Kidney capillary endothelial cell (primary cell): ENCODE data around the gene FCGR3B.
A peak's percentile ranks its signal among the peaks of the same experiment; 100 is the strongest.
"Not testable (repeated sequence)": the region's sequence is repeated elsewhere in the genome, so short reads cannot be mapped to it uniquely, and the experiment has no call there.

Source experiments
- DNase-seq: peaks from one replicate; pipeline ENCODE4 v3.0.0-alpha.2; 2018; ENCODE audit warnings: low spot score

FCGR3B gene

GRCh38 chr1:161631076-161631475 lies at the start of gene FCGR3B:
FCGR3B (minus strand) TSS chr1:161631176; CDS start chr1:161631094, 82 bp downstream.
- DNase-seq: no peak

- DNase-seq: no peak
Measured at GRCh38 chr1:161678500-161678899, 47.5 kb upstream of the FCGR3B start.

- DNase-seq: no peak
Measured at GRCh38 chr1:161676958-161677689, 46.1 kb upstream of the FCGR3B start.

- DNase-seq: no peak
Measured at GRCh38 chr1:161676441-161676840, 45.5 kb upstream of the FCGR3B start.

- not testable (repeated sequence) for DNase-seq
Measured at GRCh38 chr1:161674908-161675307, 43.9 kb upstream of the FCGR3B start.

- not testable (repeated sequence) for DNase-seq
Measured at GRCh38 chr1:161674447-161674846, 43.5 kb upstream of the FCGR3B start.

- not testable (repeated sequence) for DNase-seq
Measured at GRCh38 chr1:161673437-161673836, 42.5 kb upstream of the FCGR3B start.

- DNase-seq: peak; percentile 6
Measured at GRCh38 chr1:161671045-161672020, 40.4 kb upstream of the FCGR3B start.

GRCh38 chr1:161664689-161665088 lies 33.7 kb upstream of the FCGR3B start:
- DNase-seq: not testable (repeated sequence)

- not testable (repeated sequence) for DNase-seq
Measured at GRCh38 chr1:161663569-161663968, 32.6 kb upstream of the FCGR3B start.

GRCh38 chr1:161662684-161663339 lies 31.8 kb upstream of the FCGR3B start, which contains the start of gene FCGR2B:
FCGR2B (plus strand) TSS chr1:161663143; CDS start chr1:161663242, 99 bp downstream.
- not testable (repeated sequence) for DNase-seq

GRCh38 chr1:161661660-161662311 lies 30.8 kb upstream of the FCGR3B start:
- not testable (repeated sequence) for DNase-seq

GRCh38 chr1:161658524-161658923 lies 27.5 kb upstream of the FCGR3B start:
- DNase-seq: not testable (repeated sequence)

- DNase-seq: not testable (repeated sequence)
Measured at GRCh38 chr1:161653971-161654370, 23.0 kb upstream of the FCGR3B start.

- not testable (repeated sequence) for DNase-seq
Measured at GRCh38 chr1:161653541-161653940, 22.6 kb upstream of the FCGR3B start.

GRCh38 chr1:161647507-161648360 lies 16.8 kb upstream of the FCGR3B start:
- DNase-seq: peak; percentile 42

GRCh38 chr1:161644855-161645254 lies 13.9 kb upstream of the FCGR3B start:
- not testable (repeated sequence) for DNase-seq

GRCh38 chr1:161643481-161644208 lies 12.7 kb upstream of the FCGR3B start:
- not testable (repeated sequence) for DNase-seq

- DNase-seq: not testable (repeated sequence)
Measured at GRCh38 chr1:161642697-161643096, 11.7 kb upstream of the FCGR3B start.

GRCh38 chr1:161639203-161639602 lies 8.2 kb upstream of the FCGR3B start:
- DNase-seq: not testable (repeated sequence)
